SU-DHL-6 (cell line): ENCODE data around the gene SCN3A.

Experiments
- CTCF ChIP-seq: fragments of 200-600 bp; sonication (generic); IDR thresholded peaks from one replicate; pipeline ENCODE4 v1.5.1; 2017; ENCODE audit warnings: antibody characterized with exemption, mild to moderate bottlenecking, low read length, moderate library complexity; ENCODE audit not compliant: insufficient read depth, poor library complexity, severe bottlenecking
- EZH2phosphoT487 ChIP-seq: fragments of 200-600 bp; sonication (generic), shearing (Covaris generic); conservative IDR thresholded peaks from 2 replicates; pipeline ENCODE4 v1.6.1; 2018; ENCODE audit warnings: mild to moderate bottlenecking, antibody characterized with exemption, low read length, moderate library complexity, mixed read lengths

DNA sequence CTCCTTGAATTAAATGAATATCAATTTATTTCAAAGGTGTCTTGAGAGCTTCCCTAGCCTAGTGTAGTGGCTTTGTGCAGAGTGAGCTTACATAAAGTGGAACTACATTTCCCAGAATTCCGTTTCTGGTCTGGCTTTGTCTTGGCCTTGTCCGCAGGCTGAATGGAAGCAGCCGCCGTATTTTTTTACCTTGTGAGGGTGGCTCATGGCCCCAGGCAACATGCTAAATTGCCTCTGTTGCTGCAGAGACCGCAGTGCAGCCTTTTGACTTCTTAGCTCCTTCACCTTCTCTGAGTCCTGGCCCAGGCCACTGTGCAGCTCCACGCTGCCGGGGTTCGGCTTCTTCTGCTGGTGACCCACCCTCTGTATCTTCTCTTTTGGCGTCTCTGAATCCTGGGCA, 133.8 kb downstream of the SCN3A start:
- TF ChIP-seq CTCF (no peak), EZH2phosphoT487 (no peak)
